Cardiac muscle cell (in vitro differentiated cells and primary cell): Measurements from ENCODE around the gene ZNF397. TPM values are rescaled to one million over a fixed set of nuclear protein-coding genes. Genes with fewer than 3 reads are reported as not detected.

Source experiments
- DNase-seq, 2 donors: peaks; one replicate each; pipeline versions ENCODE4 v3.0.0 to v3.0.0-alpha.2; 2010 to 2017; ENCODE audit warnings: low read depth in 1 of 2, low spot score in 1 of 2
- H3K27ac ChIP-seq: fragments of 200-600 bp; sonication (generic); 2 replicates; pipeline ENCODE4 v1.5.1; 2016
- H3K27me3 ChIP-seq: fragments of 200-600 bp; sonication (generic); 2 replicates; pipeline ENCODE4 v1.6.0; 2016; ENCODE audit warnings: control low read depth
- H3K36me3 ChIP-seq: fragments of 200-600 bp; sonication (generic); 2 replicates; pipeline ENCODE4 v1.5.1; 2016; ENCODE audit warnings: control low read depth
- H3K4me1 ChIP-seq: fragments of 200-600 bp; sonication (generic); 2 replicates; pipeline ENCODE4 v1.8.1; 2017; ENCODE audit warnings: low read depth, mild to moderate bottlenecking, mixed run types
- H3K4me3 ChIP-seq: fragments of 200-600 bp; sonication (generic); 2 replicates; pipeline ENCODE4 v1.5.1; 2016; ENCODE audit warnings: mild to moderate bottlenecking
- H3K9me3 ChIP-seq: fragments of 200-600 bp; sonication (generic); 2 replicates; pipeline ENCODE4 v1.5.1; 2017; ENCODE audit warnings: low read depth, mild to moderate bottlenecking, control low read depth
- polyA plus RNA-seq: library from polyadenylated mRNA; unstranded; fragments of >200 nt; fragmentation: Nextera tagmentation; extraction: Ambion mirVana; gene quantifications from 2 replicates; pipeline ENCODE4 v1.2.1, GENCODE V29; 2016
- total RNA-seq: library from RNA; depleted of rRNA; stranded (reverse); fragments of >200 nt; gene quantifications from 2 replicates; pipeline ENCODE4 v1.2.3, GENCODE V29; 2016
- TF ChIP-seq, protein P1 (sequence below): IDR thresholded peaks from 2 replicates; pipeline ENCODE4 v1.5.1; 2012; ENCODE audit warnings: low read depth, mild to moderate bottlenecking, low read length

The ZNF397 gene
- total RNA-seq (16.8 and 21.5 TPM in 2 replicates), polyA plus RNA-seq (8.8 and 10.2 TPM in 2 replicates)

DNA sequence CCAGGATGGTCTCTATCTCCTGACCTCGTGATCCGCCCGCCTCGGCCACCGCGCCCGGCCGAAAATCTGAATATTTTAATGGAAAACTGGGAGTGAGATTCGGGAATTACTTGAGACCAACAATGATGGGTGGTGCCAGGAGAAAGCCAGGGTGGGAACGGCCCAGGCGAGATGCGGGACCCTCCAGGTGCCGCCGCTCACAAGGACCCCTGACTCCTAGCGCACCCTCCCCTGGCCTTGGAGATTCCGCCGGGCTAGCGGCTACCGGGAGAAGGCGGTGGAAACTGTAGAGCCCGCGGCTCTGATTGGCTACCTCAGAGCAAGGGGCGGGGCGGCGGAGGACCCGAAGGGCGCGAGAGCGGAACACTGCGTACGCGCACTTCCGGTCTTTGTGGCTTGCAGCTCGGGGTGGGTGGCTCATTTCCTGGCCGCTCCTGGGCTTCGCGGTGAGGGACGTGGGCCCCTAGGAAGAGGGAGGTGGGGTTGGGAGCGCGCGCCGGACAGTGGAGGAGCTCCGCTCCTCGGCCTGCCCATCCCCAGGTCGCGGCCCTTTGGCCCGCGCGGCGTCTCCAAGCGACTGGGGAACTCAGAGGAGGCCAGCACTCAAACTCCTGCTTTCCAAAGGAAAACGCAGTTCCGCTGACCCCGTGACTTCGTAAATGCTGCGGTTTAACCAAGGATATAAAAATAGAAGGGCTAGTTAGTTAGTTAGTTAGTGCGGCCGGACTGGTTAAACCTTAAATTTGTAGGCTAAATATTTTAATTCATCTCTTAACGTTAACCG is at the start of gene ZNF397:
Gene ZNF397 (plus strand): TSS at position 371 of the 784 bp plus-strand sequence. CDS start 1,437 bp downstream, outside the sequence.
- no peaks in the 10 kb centered on the region for H3K9me3 ChIP-seq
- TF ChIP-seq, protein P1, sequence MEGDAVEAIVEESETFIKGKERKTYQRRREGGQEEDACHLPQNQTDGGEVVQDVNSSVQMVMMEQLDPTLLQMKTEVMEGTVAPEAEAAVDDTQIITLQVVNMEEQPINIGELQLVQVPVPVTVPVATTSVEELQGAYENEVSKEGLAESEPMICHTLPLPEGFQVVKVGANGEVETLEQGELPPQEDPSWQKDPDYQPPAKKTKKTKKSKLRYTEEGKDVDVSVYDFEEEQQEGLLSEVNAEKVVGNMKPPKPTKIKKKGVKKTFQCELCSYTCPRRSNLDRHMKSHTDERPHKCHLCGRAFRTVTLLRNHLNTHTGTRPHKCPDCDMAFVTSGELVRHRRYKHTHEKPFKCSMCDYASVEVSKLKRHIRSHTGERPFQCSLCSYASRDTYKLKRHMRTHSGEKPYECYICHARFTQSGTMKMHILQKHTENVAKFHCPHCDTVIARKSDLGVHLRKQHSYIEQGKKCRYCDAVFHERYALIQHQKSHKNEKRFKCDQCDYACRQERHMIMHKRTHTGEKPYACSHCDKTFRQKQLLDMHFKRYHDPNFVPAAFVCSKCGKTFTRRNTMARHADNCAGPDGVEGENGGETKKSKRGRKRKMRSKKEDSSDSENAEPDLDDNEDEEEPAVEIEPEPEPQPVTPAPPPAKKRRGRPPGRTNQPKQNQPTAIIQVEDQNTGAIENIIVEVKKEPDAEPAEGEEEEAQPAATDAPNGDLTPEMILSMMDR: no peak
- peak within 1 kb of the TSS; percentile 84 for H3K4me3 ChIP-seq
- DNase-seq: peak; percentile 99
- H3K27ac ChIP-seq: peak within 1 kb of the TSS; percentile 97
- H3K27me3 ChIP-seq: no peaks in the 10 kb centered on the region
- peaks cover 29% of the 10 kb centered on the region for H3K36me3 ChIP-seq
- peaks cover 14% of the 10 kb centered on the region for H3K4me1 ChIP-seq

DNA sequence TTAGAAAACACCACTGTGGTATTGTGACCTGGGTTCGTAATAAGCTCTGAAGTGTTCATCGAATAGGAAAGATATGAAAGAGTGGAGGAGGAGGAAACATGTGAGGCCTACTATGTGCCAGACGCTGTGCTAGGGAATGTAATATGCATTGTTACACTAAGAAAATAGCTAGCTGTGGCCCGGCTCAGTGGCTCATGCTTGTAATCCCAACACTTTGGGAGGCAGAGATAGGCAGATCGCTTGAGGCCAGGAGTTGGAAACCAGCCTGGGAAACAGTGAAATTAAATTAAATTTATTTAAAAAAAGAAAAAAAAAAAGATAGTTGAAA is 49.2 kb upstream of the ZNF397 start:
- H3K4me3 ChIP-seq: no peak overlapping the region

DNA sequence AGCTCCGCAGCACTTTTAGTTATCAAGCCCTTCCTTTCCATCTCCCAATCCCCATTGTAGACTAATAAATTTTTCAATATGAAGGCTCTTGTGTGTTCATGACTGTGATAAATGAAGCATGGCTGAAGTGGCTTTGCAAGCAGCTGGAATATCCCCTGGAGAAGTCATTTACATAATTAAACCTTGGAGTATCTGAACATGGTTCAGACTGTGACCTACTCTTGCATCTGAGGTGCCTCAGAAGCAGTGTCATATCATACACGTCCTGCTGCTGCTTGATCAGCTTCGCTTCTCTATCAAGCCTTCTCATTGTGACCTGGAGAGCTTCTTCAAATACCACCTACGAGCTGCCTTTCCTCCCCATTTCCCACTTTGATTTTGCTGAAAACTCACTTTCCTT is 48.4 kb upstream of the ZNF397 start:
- DNase-seq: no peak
- TF ChIP-seq, protein P1: no peak
- Histone ChIP-seq H3K36me3 (no peaks in the 10 kb centered on the region), H3K4me1 (no peaks in the 10 kb centered on the region), H3K27ac (no peak overlapping the region), H3K27me3 (no peaks in the 10 kb centered on the region), H3K4me3 (no peak overlapping the region), H3K9me3 (no peaks in the 10 kb centered on the region)

More for the DNA sequence above, 49.2 kb upstream of the ZNF397 start:
- DNase-seq: no peak
- Histone ChIP-seq H3K36me3 (no peaks in the 10 kb centered on the region), H3K27me3 (no peaks in the 10 kb centered on the region), H3K4me1 (no peaks in the 10 kb centered on the region), H3K9me3 (no peaks in the 10 kb centered on the region), H3K27ac (no peak overlapping the region)
- TF ChIP-seq, protein P1: no peak

DNA sequence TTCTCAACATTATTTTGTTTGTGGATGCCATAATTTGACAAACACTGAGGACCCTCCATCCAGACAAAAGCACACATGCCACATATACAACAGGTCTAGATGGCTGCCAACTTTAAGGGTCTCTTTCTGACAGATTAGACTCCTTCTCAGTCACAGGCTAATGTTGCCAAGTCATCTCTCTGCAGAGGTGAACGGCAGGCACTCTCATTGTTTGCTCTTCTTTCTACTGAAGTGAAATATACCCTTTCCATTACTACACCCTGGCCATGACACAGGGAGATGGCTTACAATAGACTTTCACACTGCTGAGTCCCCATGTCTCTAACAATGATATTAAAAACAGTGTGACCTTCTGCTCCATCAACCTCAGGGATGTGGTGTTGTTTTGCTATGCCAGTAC is 47.5 kb upstream of the ZNF397 start:
- Histone ChIP-seq H3K27ac (no peak overlapping the region), H3K36me3 (no peaks in the 10 kb centered on the region), H3K9me3 (no peaks in the 10 kb centered on the region), H3K27me3 (no peaks in the 10 kb centered on the region), H3K4me1 (no peaks in the 10 kb centered on the region), H3K4me3 (no peak overlapping the region)
- no peak for DNase-seq
- TF ChIP-seq, protein P1: no peak

DNA sequence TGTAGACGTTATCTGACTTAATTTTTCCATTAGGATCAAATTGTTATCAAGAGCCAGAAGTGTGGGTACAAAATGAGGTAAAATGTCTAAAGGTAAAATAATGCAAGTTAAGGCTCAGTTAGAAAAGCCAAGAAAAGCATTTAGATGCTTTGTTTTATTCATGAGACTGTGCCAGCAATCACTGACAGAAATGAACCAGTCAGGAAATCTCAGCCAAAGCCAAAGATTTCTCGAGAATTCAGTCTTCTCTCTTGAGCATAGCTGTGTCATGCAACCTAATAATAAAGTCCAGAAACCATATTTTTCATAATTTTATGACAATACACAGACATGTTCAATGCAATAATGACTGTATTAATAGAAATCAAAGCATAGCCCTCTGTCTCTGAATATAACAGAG is 43.5 kb upstream of the ZNF397 start:
- Histone ChIP-seq H3K4me1 (no peaks in the 10 kb centered on the region), H3K4me3 (no peak overlapping the region), H3K9me3 (no peaks in the 10 kb centered on the region), H3K36me3 (no peaks in the 10 kb centered on the region), H3K27me3 (no peaks in the 10 kb centered on the region), H3K27ac (no peak overlapping the region)
- no peak for DNase-seq
- TF ChIP-seq, protein P1: no peak
